BE2C (cell line): ENCODE data around the gene QRICH1.

Source experiments
- DNase-seq: peaks from one replicate; pipeline ENCODE4 v3.0.0-alpha.2; 2020
- H3K27me3 ChIP-seq: fragments of 250-450 bp; sonication (Bioruptor Pico); 2 replicates; pipeline ENCODE4 v1.5.1; 2020; ENCODE audit warnings: mild to moderate bottlenecking
- H3K36me3 ChIP-seq: fragments of 250-450 bp; sonication (Bioruptor Pico); 2 replicates; pipeline ENCODE4 v1.5.1; 2020; ENCODE audit warnings: mild to moderate bottlenecking
- H3K4me1 ChIP-seq: fragments of 250-450 bp; sonication (Bioruptor Pico); 2 replicates; pipeline ENCODE4 v1.5.1; 2020
- H3K4me3 ChIP-seq: 2 replicates; pipeline ENCODE4 v1.5.1; 2011; ENCODE audit warnings: low read depth, low read length
- H3K9me3 ChIP-seq: fragments of 250-450 bp; sonication (Bioruptor Pico); 2 replicates; pipeline ENCODE4 v1.5.1; 2020
- CTCF ChIP-seq: IDR thresholded peaks from 2 replicates; pipeline ENCODE4 v1.5.1; 2012; ENCODE audit warnings: mild to moderate bottlenecking, low read depth, low read length

QRICH1 gene

DNA sequence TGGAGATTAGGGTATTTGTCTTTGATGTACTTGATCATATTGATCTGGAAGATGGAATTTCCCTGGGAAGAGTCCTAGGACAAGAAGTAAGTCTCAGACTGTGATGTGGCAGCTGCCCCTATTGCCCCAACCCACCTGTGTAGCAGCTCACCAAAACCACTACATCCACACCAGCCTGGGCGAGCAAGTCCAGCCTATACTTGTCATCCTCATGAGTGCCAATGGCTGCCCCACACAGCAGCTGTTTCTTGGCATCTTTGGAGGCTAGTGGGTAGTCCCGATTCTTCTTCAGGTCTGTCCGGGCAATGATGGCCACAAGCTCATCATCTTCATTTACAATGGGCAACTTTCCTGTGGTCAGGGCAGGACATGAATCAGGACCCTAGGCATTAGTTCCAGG, 67.3 kb downstream of the QRICH1 start:
- Histone ChIP-seq H3K36me3 (peaks cover 35% of the 10 kb centered on the region), H3K4me3 (no peak overlapping the region), H3K27me3 (no peaks in the 10 kb centered on the region), H3K4me1 (no peaks in the 10 kb centered on the region), H3K9me3 (no peaks in the 10 kb centered on the region)
- no peak for TF ChIP-seq CTCF
- no peak for DNase-seq

GRCh38 chr3:49025793-49026520, 67.9 kb downstream of the QRICH1 start:
- H3K36me3 ChIP-seq = peaks cover 34% of the 10 kb centered on the region
- H3K4me1 ChIP-seq = no peaks in the 10 kb centered on the region
- no peak for TF ChIP-seq CTCF
- H3K27me3 ChIP-seq = no peaks in the 10 kb centered on the region
- H3K9me3 ChIP-seq = no peaks in the 10 kb centered on the region
- no peak overlapping the region for H3K4me3 ChIP-seq
- DNase-seq = no peak

DNA sequence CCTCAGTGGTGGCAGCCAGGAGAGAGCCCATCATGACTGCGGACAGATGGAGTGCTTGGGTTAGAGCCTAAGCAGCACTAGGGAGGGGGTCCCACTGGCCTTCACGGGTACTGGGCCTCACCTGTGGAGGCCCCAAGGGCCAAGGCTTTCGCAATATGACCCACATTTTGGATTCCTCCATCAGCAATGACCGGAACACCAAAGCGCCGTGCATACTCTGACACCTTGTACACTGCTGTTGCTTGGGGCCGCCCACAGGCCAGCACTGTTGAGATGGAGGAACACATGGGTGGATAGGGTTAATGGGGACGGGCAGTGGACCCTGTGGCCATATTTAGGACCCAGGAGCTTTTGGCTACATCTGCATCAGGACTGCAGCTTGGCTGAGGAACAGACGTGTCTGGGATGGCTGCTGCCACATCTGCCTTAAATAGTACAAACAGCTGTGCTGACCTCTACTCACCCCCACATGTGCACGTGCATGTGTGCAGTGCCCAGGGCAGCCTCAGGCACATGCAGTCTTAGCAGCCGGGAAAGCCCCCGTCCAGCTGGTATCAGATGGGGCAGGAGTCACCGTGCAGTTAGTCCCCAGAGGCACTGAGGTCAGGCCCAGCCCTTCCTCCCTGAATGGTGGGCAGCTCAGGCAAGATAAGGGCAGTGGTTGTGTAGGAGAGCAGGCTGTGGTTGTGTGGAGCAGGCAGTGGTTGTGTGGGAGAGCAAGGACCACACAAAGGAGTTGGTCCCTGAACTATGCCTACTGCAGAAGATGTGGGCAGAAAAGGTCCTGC, 68.7 kb downstream of the QRICH1 start:
- peaks cover 34% of the 10 kb centered on the region for H3K36me3 ChIP-seq
- no peaks in the 10 kb centered on the region for H3K9me3 ChIP-seq
- TF ChIP-seq CTCF = no peak
- no peak overlapping the region for H3K4me3 ChIP-seq
- no peaks in the 10 kb centered on the region for H3K27me3 ChIP-seq
- DNase-seq = no peak
- H3K4me1 ChIP-seq = no peaks in the 10 kb centered on the region

DNA sequence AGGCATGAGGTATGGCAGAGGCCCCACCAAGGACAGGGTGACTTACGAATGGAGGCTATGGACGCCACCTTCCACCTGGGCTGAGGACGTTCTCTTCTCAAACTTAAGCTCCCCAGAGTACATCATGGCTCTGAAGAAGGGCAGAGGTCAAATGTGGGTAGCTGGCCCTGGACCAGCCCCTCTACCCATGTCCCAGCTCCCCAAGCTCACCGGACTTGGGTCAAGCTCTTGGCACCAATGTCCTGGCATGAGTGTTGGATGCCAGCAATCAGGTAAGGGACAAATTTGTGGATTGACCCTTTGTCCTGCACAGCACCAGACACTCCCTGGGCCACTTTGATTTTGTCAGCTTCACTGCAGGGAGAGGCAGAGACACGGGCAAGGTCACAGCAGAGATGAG, 69.4 kb downstream of the QRICH1 start:
- H3K9me3 ChIP-seq = no peaks in the 10 kb centered on the region
- no peak for TF ChIP-seq CTCF
- H3K36me3 ChIP-seq = peaks cover 34% of the 10 kb centered on the region
- DNase-seq = no peak
- H3K4me1 ChIP-seq = no peaks in the 10 kb centered on the region
- H3K4me3 ChIP-seq = no peak overlapping the region
- H3K27me3 ChIP-seq = no peaks in the 10 kb centered on the region

- H3K4me3 ChIP-seq = no peak overlapping the region
- no peaks in the 10 kb centered on the region for H3K4me1 ChIP-seq
These were observed 70.1 kb downstream of the QRICH1 start for GRCh38 chr3:49023775-49024174.

More at GRCh38 chr3:49023775-49024174, 70.1 kb downstream of the QRICH1 start:
- Histone ChIP-seq H3K9me3 (no peaks in the 10 kb centered on the region), H3K36me3 (peaks cover 34% of the 10 kb centered on the region), H3K27me3 (no peaks in the 10 kb centered on the region)
- no peak for TF ChIP-seq CTCF
- DNase-seq = no peak
